Activated CD8-positive, alpha-beta memory T cell treated with anti-CD3 and anti-CD28 coated beads, Interleukin-2, amount 50 U/mL, for 24 hours (primary cell): Measurements from ENCODE around the gene COL16A1.

Source experiments
- DNase-seq: peaks from one replicate; pipeline ENCODE4 v3.0.0-alpha.2; 2020; ENCODE audit errors: extremely low read depth

COL16A1 gene

DNA sequence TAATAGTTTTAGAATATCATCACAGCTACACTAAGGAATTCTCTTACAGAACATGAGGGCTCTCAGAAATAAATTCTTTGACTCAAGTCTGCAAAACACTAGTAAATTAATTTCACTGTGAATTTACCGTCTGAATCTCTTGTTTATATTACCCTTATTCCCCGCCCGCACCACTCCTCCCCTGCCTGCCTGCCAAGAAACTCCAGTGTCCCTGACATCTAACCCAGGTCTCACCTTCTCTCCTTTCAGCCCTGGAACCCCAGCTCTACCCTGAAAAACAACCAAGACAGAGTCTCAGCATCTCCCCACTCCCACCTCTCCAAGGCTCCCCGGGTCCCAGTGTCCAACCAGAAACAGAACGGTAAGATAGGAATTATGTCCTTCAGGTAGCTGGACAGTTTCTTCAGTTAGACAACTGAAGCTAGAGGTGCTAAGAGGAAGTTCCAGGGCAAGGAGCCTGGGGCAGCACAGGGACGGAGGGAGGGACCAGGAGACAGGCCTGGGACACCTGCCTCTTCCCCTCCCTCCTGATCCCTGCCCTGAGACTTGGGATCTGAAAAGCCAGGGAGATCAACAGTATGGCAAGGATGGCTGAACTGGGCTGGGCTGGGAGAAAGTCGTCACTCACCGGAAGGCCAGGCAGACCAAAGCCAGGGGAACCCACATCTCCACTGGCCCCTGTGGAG is 15.4 kb downstream of the COL16A1 start:
- no peak for DNase-seq

- no peak for DNase-seq
Observed at GRCh38 chr1:31687601-31688000, 16.2 kb downstream of the COL16A1 start.

- DNase-seq, result no peak
Observed at GRCh38 chr1:31685795-31686194, 18.0 kb downstream of the COL16A1 start.

- no peak for DNase-seq
Observed at GRCh38 chr1:31683997-31684396, 19.8 kb downstream of the COL16A1 start.

DNA sequence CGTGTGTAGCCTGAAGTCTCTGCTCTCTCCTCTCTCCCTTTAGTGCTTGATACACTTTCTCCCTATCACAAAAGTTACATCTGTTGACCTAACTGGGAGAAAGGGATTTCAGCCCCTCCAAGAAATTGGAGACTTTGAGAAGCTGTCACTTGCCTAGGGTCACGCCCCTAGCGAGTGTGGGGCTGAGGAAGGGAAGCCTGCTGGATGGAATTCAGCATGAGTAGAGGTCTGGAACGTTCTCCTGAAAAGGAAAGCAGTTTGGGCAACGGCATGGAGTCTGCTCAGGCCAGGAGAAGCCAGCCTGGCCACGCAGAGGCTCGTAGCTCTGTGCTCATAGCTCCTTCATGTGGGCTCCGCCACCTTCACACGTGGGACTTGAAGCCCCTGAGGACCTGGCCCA is 22.4 kb downstream of the COL16A1 start:
- DNase-seq, result no peak

- DNase-seq, result no peak
Observed at GRCh38 chr1:31679676-31680230, 24.1 kb downstream of the COL16A1 start.

DNA sequence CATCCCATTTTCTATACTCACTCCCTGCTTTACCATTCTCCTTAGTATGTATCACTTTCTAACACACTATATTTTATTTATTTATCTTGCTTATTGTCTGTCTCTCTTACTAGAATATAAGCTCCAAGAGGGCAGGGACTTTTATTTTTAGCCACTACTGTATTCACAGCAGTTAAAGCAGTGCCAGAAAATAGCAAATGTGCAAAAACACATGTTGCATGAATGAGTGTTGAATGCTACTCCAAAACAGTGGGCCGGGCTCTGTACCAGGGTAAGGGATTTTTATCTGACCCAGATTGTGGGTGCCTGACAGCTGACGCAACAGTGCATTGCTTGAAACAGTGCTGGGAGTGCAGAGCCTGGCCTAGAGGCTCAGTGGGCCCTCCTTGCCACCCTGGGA is 24.7 kb downstream of the COL16A1 start:
- DNase-seq, result no peak

- no peak for DNase-seq
Observed at GRCh38 chr1:31678681-31679080, 25.1 kb downstream of the COL16A1 start.

GRCh38 chr1:31677949-31678348 is 25.9 kb downstream of the COL16A1 start:
- DNase-seq, result no peak

- no peak for DNase-seq
Observed at GRCh38 chr1:31677401-31677800, 26.4 kb downstream of the COL16A1 start.

DNA sequence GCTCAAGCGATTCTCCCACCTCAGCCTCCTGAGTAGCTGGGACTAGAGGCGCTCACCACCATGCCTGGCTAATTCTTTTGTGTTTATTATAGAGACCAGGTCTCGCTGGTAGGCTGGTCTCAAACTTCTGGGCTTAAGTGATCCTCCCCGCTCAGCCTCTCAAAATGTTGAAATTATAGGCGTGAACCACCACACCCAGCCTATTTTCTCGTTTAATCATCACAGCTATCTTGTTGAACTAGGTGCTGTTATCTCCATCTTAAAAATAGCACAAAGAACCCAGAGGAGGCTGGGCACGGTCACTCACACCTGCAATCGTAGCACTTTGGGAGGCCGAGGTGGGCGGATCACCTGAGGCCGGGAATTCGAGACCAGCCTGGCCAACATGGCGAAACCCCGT is 28.1 kb downstream of the COL16A1 start:
- no peak for DNase-seq

- no peak for DNase-seq
Observed at GRCh38 chr1:31675161-31675560, 28.7 kb downstream of the COL16A1 start.

- no peak for DNase-seq
Observed at GRCh38 chr1:31674626-31675025, 29.2 kb downstream of the COL16A1 start.

DNA sequence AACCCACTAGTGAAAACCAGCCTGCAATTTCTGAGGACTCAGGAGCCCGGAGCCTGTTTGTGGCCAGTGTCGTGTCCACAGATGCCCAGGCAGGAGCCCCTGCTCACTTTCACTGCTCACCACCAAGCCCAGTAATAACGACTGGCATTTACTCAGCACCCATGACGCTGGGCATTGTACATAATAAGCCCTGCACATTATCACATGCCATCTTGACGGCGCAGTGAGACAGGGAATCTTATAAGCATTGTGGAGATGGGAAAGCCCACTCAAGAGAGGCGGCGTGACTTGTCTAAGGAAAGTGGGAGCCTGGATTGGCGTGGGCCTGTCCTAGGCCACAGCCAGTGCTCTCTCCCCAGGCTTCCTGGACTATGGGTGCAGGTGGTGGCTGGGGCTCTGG is 30.4 kb downstream of the COL16A1 start:
- no peak for DNase-seq

DNA sequence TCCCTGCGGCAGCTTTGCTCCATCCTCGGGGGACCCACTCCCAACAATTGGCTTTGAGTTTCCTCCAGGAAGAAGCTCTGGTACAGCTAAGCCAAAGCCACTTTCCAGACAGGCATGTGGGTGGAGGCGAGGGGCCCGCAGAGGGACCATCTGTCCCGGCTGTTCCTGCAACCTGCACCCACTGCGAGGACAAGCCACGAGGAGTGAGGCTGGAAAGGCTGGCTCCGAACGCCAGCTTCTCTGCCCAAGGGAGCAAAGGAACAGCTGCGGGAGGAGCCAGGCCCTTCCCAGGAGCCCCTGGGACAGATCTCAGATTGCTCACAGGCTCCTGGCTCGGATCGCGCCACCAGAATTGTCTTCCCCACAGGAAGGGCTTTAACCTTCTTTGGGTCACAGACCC is 30.8 kb downstream of the COL16A1 start:
- DNase-seq, result no peak

DNA sequence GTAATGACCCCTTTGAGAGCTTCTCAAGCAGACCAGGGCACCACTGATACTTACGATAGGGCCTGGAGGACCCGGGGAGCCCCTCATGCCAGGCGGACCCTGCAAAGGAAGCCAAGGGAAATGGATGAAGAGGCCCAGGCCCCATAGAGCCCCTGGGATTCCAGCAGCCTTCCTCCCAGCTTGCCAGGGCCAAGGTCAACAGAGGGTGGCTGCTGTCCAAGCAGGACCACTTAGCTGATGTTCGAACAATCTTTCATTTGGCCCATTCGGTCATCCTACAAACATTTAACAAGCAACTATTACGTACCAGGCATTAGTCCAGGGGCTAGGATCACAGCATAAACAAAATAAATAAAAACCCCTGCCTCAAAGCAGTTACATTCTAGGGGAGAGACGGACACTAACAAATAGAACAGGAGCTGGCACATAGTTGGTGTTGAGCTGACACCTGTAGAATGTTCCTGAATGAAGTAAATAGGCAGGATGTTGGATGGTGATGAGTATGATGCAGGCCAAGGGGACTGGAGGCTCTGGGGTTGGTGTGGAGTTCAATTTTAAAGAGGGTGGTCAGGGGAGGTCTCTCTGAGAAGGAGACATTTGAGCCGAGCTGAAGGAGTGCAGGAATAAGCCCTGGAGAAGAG is 32.1 kb downstream of the COL16A1 start:
- no peak for DNase-seq

GRCh38 chr1:31671147-31671546 is 32.7 kb downstream of the COL16A1 start:
- no peak for DNase-seq

- no peak for DNase-seq
Observed at GRCh38 chr1:31670593-31670964, 33.2 kb downstream of the COL16A1 start.

- no peak for DNase-seq
Observed at GRCh38 chr1:31669786-31670592, 33.8 kb downstream of the COL16A1 start.

- DNase-seq, result no peak
Observed at GRCh38 chr1:31669433-31669785, 34.4 kb downstream of the COL16A1 start.

DNA sequence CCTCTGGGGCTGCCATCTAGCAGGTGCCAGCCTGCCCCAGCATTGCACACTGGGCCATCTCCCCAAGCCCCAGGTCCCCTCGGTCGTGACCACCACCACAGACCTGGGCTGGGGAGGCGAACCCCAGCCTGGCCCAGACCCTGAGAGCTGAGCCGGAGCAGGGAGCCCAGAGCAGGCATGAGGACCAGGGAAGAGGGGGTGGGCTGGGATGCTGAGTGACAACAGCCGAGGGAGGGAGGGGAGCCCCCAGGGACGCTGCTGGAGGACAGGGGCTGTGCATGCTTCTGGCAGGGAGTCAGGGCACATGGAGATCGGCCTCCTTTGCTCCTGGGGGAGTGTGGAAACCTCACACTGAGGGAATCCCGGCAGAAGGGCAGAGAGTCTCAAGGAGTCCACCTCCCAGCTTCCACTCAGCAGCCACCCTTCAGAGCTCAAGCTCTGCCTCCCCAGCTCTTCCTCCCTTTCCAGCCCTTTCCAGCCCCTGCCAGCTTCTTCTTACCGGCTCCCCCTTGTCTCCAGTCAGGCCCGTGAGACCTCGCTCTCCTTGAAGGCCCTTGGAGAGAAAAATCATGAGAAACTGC is 35.4 kb downstream of the COL16A1 start:
- DNase-seq, result no peak

DNA sequence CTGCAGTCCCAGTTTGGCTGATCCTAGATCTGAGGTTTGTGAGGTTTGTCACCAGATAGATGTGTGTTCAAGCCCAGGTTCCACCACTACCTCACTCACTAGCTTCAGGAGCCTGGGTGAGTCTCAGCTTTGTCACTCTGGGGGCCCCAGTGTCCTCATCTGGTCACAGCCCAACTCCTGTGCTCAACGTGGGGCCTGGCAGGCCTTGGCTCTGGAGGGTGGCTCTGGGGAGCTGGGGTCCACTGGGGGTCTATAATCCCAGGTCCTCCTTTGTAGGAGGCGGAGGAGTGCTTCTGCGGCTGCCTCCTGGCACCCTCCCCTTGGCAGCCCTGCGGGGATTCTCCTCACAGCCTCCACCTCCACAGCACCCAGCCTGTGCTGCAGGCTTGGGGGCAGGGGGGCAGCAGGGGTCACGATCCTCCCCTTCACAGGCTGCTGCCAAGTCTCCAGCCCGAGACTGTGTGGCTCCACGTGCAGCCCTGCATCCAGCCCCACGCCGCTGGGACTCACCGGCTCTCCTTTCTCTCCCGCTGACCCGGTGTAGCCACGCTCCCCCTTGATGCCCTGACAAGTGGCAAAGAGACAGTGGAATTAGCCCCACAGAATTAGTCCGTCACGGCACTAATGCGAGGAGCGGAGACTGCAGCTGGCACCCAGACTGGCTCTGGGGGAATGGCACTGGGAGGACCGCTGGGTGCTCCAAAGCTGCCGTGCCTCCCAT is 36.6 kb downstream of the COL16A1 start:
- DNase-seq, result no peak
